Measurements from ENCODE around the gene ME1. TPM values are rescaled to one million over a fixed set of nuclear protein-coding genes. Genes with fewer than 3 reads are reported as not detected.
A peak's percentile ranks its signal among the peaks of the same experiment; 100 is the strongest.

Gene ME1
- total RNA-seq, 2 donors from 2014 or later = 13.8 to 22.9 TPM

GRCh38 chr6:83417880-83418663 is 12.8 kb downstream of the ME1 start:
- peaks cover 0 to 12% of the 10 kb centered on the region in 2 donors for H3K4me1 ChIP-seq (ENCODE audit: control insufficient read depth in 1 of 2, low read depth in 2 of 2)
- no peak overlapping the region for H3K27ac ChIP-seq
- H3K4me3 ChIP-seq = no peak overlapping the region
- H3K36me3 ChIP-seq = no peaks in the 10 kb centered on the region
- H3K9me3 ChIP-seq = no peaks in the 10 kb centered on the region
- DNase-seq (ENCODE audit: low spot score) (no peak), ATAC-seq (ENCODE audit: insufficient number of reproducible peaks, low FRiP score, low read depth) (no peak)
- H3K27me3 ChIP-seq (replicated peaks; ENCODE audit: insufficient read depth) = no peaks in the 10 kb centered on the region
- peak; percentile 71 for TF ChIP-seq CTCF (IDR thresholded peaks at IDR 0.05)

DNA sequence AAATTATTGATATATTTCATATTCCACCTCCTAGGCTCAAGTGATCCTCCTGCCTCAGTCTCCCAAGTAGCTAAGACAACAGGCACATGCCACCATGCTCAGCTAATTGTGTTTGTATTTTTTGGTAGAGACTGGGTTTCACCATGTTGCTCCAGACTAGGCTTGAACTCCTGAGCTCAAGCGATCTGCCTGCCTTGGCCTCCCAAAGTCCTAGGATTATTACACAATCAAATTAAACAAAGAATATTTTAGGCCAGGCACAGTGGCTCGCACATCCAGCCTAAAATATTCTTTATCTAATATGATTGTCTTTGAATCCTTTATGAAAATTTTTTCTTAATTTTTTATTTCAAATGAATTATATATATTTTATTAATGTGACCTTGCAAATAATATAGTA is 17.8 kb downstream of the ME1 start:
- H3K27me3 ChIP-seq (replicated peaks; ENCODE audit: insufficient read depth) = no peaks in the 10 kb centered on the region
- no peak for TF ChIP-seq CTCF (IDR thresholded peaks at IDR 0.05)
- ATAC-seq (ENCODE audit: insufficient number of reproducible peaks, low FRiP score, low read depth) = no peak
- H3K27ac ChIP-seq = no peak overlapping the region
- no peaks in the 10 kb centered on the region for H3K36me3 ChIP-seq
- no peaks in the 10 kb centered on the region for H3K9me3 ChIP-seq
- H3K4me1 ChIP-seq (ENCODE audit: control insufficient read depth in 1 of 2, low read depth in 2 of 2) = no peaks in the 10 kb centered on the region
- DNase-seq (ENCODE audit: low spot score) = no peak
- no peak overlapping the region for H3K4me3 ChIP-seq

DNA sequence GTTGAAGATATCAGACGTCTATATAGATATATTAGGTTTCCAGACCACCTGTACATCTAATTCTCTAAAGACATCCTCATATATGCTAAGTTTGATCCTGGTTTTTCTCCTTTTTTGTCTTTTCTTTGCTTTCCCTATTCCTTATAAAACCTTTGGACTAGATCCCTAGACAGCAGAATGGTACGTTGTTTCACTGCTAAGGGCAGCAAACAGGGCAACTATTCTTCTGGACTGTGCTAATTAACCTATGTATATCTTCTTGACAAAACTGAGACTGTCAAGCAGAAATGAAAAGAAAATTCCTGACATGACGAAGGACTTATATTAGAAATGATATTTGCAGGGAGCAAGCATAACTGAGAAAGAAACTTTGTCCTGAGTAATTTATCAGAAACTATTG is 19.1 kb downstream of the ME1 start:
- ATAC-seq (ENCODE audit: insufficient number of reproducible peaks, low FRiP score, low read depth) (no peak), DNase-seq (ENCODE audit: low spot score) (no peak)
- Histone ChIP-seq H3K4me3 (no peak overlapping the region), H3K9me3 (no peaks in the 10 kb centered on the region), H3K36me3 (no peaks in the 10 kb centered on the region), H3K27me3 (replicated peaks; ENCODE audit: insufficient read depth) (no peaks in the 10 kb centered on the region), H3K27ac (no peak overlapping the region), H3K4me1 (ENCODE audit: control insufficient read depth in 1 of 2, low read depth in 2 of 2) (no peaks in the 10 kb centered on the region)
- no peak for TF ChIP-seq CTCF (IDR thresholded peaks at IDR 0.05)

GRCh38 chr6:83403191-83403590 is 27.7 kb downstream of the ME1 start:
- Histone ChIP-seq H3K27ac (no peak overlapping the region), H3K4me3 (no peak overlapping the region), H3K27me3 (replicated peaks; ENCODE audit: insufficient read depth) (no peaks in the 10 kb centered on the region), H3K4me1 (ENCODE audit: control insufficient read depth in 1 of 2, low read depth in 2 of 2) (no peaks in the 10 kb centered on the region), H3K9me3 (no peaks in the 10 kb centered on the region), H3K36me3 (peaks cover 6% of the 10 kb centered on the region)
- ATAC-seq (ENCODE audit: insufficient number of reproducible peaks, low FRiP score, low read depth) (no peak), DNase-seq (ENCODE audit: low spot score) (no peak)
- no peak for TF ChIP-seq CTCF (IDR thresholded peaks at IDR 0.05)

- DNase-seq (ENCODE audit: low spot score) (no peak), ATAC-seq (ENCODE audit: insufficient number of reproducible peaks, low FRiP score, low read depth) (no peak)
- Histone ChIP-seq H3K4me3 (no peak overlapping the region), H3K9me3 (no peaks in the 10 kb centered on the region), H3K27me3 (replicated peaks; ENCODE audit: insufficient read depth) (no peaks in the 10 kb centered on the region), H3K4me1 (ENCODE audit: control insufficient read depth in 1 of 2, low read depth in 2 of 2) (peaks cover 14 to 38% of the 10 kb centered on the region in 2 donors), H3K36me3 (peaks cover 6% of the 10 kb centered on the region), H3K27ac (no peak overlapping the region)
- no peak for TF ChIP-seq CTCF (IDR thresholded peaks at IDR 0.05)
Measured at GRCh38 chr6:83389606-83390005, 41.2 kb downstream of the ME1 start.
